Measurements from ENCODE around the gene IL9.

- TF ChIP-seq CTCF (IDR thresholded peaks at IDR 0.05), result no peak
- no peak for TF ChIP-seq POLR2AphosphoS5 (IDR thresholded peaks at IDR 0.05; ENCODE audit: low read depth, low read length)
- TF ChIP-seq REST (IDR thresholded peaks at IDR 0.05; ENCODE audit: insufficient read depth in 1 of 2, low read depth in 2 of 2, low read length in 1 of 2), result no peak
- no peak for TF ChIP-seq TCF7L2 (IDR thresholded peaks at IDR 0.05; ENCODE audit: low read depth, low read length)
- TF ChIP-seq SIN3A (IDR thresholded peaks at IDR 0.05; ENCODE audit: borderline replicate concordance, insufficient read depth, low read depth, low read length), result no peak
These were observed 25.7 kb downstream of the IL9 start for GRCh38 chr5:135869935-135870334.

All from Panc1 (cell line).